KMS-11 (cell line): Measurements from ENCODE around the gene TNFAIP1.
A peak's percentile ranks its signal among the peaks of the same experiment; 100 is the strongest.

ENCODE experiments used
- H2AFZ ChIP-seq: fragments of 200-600 bp; sonication (generic); 2 replicates; pipeline ENCODE4 v1.6.1; 2016; ENCODE audit warnings: antibody characterized with exemption, mixed run types, low read depth
- H3K27ac ChIP-seq: fragments of 200-600 bp; sonication (generic); 2 replicates; pipeline ENCODE4 v1.6.1; 2016; ENCODE audit warnings: mild to moderate bottlenecking, mixed run types
- H3K27me3 ChIP-seq: fragments of 200-600 bp; sonication (generic); 2 replicates; pipeline ENCODE4 v1.6.1; 2017; ENCODE audit warnings: mild to moderate bottlenecking, low read depth, mixed run types, moderate library complexity; ENCODE audit not compliant: insufficient read depth
- H3K36me3 ChIP-seq: fragments of 200-600 bp; sonication (generic); 2 replicates; pipeline ENCODE4 v1.6.1; 2017; ENCODE audit warnings: mild to moderate bottlenecking, mixed run types; ENCODE audit not compliant: insufficient read depth
- H3K4me1 ChIP-seq: fragments of 200-600 bp; sonication (generic); 2 replicates; pipeline ENCODE4 v1.6.1; 2016; ENCODE audit warnings: mild to moderate bottlenecking, low read depth, mixed run types; ENCODE audit not compliant: poor library complexity, severe bottlenecking
- H3K4me2 ChIP-seq: fragments of 200-600 bp; sonication (generic); 2 replicates; pipeline ENCODE4 v1.7.0; 2016; ENCODE audit warnings: mild to moderate bottlenecking, mixed run types
- H3K4me3 ChIP-seq: fragments of 200-600 bp; sonication (generic); IDR thresholded peaks from 2 replicates; pipeline ENCODE4 v1.6.1; 2017; ENCODE audit warnings: low read depth, low read length, mixed read lengths; ENCODE audit not compliant: insufficient read depth
- H3K79me2 ChIP-seq: fragments of 200-600 bp; sonication (generic); 2 replicates; pipeline ENCODE4 v1.6.1; 2016; ENCODE audit warnings: low read depth, mixed run types; ENCODE audit not compliant: insufficient read depth
- H3K9ac ChIP-seq: fragments of 200-600 bp; sonication (generic); 2 replicates; pipeline ENCODE4 v1.6.1; 2016; ENCODE audit warnings: mild to moderate bottlenecking, mixed run types
- H4K20me1 ChIP-seq: fragments of 200-600 bp; sonication (generic); 2 replicates; pipeline ENCODE4 v1.6.1; 2016; ENCODE audit warnings: mild to moderate bottlenecking, mixed run types; ENCODE audit not compliant: insufficient read depth
- TF ChIP-seq, protein P1 (sequence below): fragments of 200-600 bp; sonication (generic); conservative IDR thresholded peaks from 2 replicates; pipeline ENCODE4 v1.6.1; 2017; ENCODE audit warnings: low read depth, mild to moderate bottlenecking, antibody characterized with exemption, low read length, moderate library complexity, mixed read lengths

The TNFAIP1 gene

DNA sequence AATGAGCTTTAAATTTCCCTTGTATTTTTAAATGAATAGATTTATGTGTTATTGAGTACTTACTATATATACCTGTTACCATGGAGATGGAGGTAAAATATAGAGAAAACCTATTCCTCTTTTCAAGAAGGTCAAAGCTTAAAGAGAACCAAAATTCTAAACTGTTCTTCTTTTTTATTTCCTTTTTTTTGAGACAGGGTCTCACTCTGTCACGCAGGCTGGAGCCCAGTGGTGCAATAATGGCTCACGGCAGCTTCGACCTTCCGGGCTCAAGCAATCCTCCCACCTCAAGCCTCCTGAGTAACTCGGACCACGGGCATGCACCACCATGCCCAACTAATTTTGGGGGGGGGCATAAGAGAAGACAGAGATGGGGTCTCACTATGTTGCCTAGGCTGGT is 41.6 kb upstream of the TNFAIP1 start:
- TF ChIP-seq, protein P1, sequence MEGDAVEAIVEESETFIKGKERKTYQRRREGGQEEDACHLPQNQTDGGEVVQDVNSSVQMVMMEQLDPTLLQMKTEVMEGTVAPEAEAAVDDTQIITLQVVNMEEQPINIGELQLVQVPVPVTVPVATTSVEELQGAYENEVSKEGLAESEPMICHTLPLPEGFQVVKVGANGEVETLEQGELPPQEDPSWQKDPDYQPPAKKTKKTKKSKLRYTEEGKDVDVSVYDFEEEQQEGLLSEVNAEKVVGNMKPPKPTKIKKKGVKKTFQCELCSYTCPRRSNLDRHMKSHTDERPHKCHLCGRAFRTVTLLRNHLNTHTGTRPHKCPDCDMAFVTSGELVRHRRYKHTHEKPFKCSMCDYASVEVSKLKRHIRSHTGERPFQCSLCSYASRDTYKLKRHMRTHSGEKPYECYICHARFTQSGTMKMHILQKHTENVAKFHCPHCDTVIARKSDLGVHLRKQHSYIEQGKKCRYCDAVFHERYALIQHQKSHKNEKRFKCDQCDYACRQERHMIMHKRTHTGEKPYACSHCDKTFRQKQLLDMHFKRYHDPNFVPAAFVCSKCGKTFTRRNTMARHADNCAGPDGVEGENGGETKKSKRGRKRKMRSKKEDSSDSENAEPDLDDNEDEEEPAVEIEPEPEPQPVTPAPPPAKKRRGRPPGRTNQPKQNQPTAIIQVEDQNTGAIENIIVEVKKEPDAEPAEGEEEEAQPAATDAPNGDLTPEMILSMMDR: no peak
- Histone ChIP-seq H3K27ac (no peak overlapping the region), H3K4me1 (peaks cover 14% of the 10 kb centered on the region), H3K36me3 (no peaks in the 10 kb centered on the region), H3K9ac (no peak overlapping the region), H3K27me3 (no peaks in the 10 kb centered on the region), H3K4me2 (no peak overlapping the region), H2AFZ (no peak overlapping the region), H3K79me2 (no peaks in the 10 kb centered on the region), H4K20me1 (no peaks in the 10 kb centered on the region), H3K4me3 (no peak overlapping the region)

DNA sequence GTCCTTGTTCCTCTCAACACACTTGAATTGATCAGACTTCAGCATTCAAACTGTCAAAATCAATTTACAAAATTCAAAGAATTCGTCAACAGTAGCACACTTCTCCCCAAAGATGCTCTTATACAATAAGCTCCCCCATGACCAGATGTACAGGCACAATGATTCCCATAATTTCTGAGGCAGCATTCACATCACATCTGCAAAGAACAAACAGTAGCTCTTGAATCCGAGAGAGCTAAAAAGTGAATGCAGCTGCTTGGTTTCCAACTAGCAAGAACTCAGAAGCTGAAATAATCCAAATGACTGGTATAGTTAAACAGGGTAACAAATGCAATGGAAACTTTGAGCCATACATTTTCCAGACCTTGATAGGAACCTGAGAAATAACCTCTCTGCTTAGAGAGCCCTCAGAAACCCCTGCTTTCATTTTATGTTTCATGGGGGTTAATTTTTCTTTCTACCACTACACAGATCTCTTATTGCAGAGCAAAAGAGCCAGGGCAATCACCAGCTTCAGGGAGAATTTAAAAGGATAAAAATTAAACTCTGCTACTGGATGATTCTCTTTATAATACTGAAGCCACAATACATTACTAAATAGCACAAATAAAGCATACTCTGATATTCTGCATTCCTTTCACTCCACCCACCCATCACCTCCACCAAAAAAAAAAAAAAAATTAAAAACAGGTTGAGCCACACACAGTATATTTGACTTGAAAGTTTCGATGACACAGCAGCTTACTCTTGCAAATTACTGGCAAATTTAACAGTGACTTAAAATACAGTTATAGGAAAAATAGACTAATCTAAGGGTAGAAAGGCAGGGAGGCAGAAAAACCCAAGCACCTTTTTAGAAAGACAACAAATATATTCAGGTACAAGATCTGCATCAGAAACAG is 39.6 kb upstream of the TNFAIP1 start:
- Histone ChIP-seq H2AFZ (no peak overlapping the region), H3K9ac (no peak overlapping the region), H3K4me1 (peaks cover 14% of the 10 kb centered on the region), H3K36me3 (no peaks in the 10 kb centered on the region), H3K79me2 (no peaks in the 10 kb centered on the region), H3K4me3 (no peak overlapping the region), H3K4me2 (peak overlapping the region; percentile 40), H4K20me1 (no peaks in the 10 kb centered on the region), H3K27me3 (no peaks in the 10 kb centered on the region), H3K27ac (peak overlapping the region; percentile 21; the same call in 1 of the 2 replicates)
- TF ChIP-seq, protein P1: no peak

DNA sequence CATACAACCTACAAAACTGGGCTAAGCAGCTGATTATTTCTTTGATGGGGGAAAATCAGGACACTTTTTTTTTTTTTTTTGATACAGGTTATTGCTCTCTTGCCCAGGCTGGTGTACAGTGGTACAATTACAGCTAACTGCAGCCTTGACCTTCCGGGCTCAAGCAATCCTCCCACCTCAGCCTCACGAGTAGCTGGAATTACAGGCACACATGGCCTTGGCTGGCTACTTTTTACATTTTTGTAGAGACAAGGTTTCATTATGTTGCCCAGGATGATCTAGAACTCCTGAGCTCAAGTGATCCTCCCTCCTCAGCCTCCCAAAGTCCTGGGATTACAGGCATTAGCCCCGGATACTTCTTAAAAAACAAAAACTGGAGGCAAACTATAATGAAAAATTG is 37.1 kb upstream of the TNFAIP1 start:
- no peak overlapping the region for H3K9ac ChIP-seq
- TF ChIP-seq, protein P1: no peak
- no peaks in the 10 kb centered on the region for H3K79me2 ChIP-seq
- H3K27me3 ChIP-seq: no peaks in the 10 kb centered on the region
- peaks cover 14% of the 10 kb centered on the region for H3K4me1 ChIP-seq
- H3K4me3 ChIP-seq: no peak overlapping the region
- no peak overlapping the region for H3K27ac ChIP-seq
- no peaks in the 10 kb centered on the region for H4K20me1 ChIP-seq
- H3K36me3 ChIP-seq: no peaks in the 10 kb centered on the region
- H2AFZ ChIP-seq: no peak overlapping the region
- H3K4me2 ChIP-seq: no peak overlapping the region

DNA sequence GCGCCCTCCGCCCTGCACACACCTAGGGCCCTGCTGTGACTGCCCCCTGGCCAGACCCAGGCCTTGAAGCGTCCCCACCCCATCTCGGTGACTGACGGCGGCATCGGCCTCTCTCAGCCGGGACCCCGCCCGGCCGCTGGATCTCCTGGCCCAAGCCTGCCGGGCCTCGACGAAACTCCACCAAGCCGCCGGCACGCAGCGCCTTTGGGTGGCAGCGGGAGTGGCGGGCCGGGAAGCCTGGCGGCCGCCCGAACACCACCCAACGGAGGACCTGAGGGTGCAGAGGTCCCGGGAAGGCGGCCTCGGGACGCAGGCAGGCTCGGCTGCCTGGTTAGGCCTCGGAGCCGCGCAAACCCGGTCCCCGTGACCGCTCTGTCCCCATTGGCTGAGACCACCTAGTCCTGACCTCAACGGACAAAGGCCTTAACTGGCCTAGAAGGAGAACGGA is 28.6 kb upstream of the TNFAIP1 start:
- no peak overlapping the region for H3K4me2 ChIP-seq
- no peaks in the 10 kb centered on the region for H3K27me3 ChIP-seq
- H3K4me1 ChIP-seq: no peaks in the 10 kb centered on the region
- H3K9ac ChIP-seq: no peak overlapping the region
- no peak overlapping the region for H3K4me3 ChIP-seq
- no peaks in the 10 kb centered on the region for H4K20me1 ChIP-seq
- no peaks in the 10 kb centered on the region for H3K79me2 ChIP-seq
- no peak overlapping the region for H3K27ac ChIP-seq
- H3K36me3 ChIP-seq: no peaks in the 10 kb centered on the region
- H2AFZ ChIP-seq: no peak overlapping the region
- TF ChIP-seq, protein P1: no peak
